ENCODE measurements around the gene DCAF8L2.
"Not testable (repeated sequence)": the region's sequence is repeated elsewhere in the genome, so short reads cannot be mapped to it uniquely, and the experiment has no call there.

DCAF8L2 gene

DNA sequence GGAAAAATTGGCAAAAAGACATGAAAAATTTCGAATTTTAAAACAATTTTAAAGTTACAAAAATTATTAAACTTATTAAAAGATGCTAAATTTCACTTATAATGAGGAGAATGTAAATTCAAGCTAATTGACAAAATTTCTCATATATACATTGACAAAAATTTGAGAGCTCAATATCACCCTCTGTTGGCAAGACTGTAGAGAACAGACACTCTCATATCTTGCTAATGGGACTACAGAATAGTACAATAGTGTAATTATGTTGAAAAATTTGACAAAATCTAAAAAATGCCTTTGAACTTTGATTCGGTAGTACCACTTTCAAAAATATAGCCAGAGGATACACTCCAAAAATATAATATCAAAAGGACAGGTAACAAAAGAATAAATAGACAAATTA is 29.8 kb downstream of the DCAF8L2 start:
- no peaks in the 10 kb centered on the region for H3K4me1 ChIP-seq (ENCODE audit: insufficient read depth, low read length)

DNA sequence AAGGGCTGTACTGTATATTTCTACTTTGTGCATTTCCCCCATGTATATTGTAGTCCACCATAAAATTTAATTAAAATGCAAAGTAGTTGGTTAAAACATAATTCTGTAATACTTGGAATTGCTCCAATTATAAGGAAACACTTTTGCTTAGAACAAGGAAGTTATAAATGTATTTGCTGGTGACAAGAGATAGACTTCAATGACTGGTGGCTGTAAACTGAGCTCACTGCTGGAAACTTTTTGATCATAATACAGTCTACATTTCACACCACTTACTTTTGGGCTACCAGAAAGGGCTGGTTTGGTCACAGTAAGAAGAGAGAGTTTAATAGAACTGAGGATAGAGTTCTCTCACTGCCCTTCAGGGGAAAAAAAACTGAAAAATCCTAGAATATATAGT is 32.7 kb downstream of the DCAF8L2 start:
- H3K9me3 ChIP-seq (ENCODE audit: control insufficient read depth, insufficient read depth, low read length) = no peaks in the 10 kb centered on the region

More for the DNA sequence above, 29.8 kb downstream of the DCAF8L2 start:
- Histone ChIP-seq H3K36me3 (ENCODE audit: insufficient read depth, low read length) (no peaks in the 10 kb centered on the region), H3K9me3 (ENCODE audit: control insufficient read depth, insufficient read depth, low read length) (no peaks in the 10 kb centered on the region), H3K9ac (ENCODE audit: low read depth, low read length) (no peak overlapping the region)

DNA sequence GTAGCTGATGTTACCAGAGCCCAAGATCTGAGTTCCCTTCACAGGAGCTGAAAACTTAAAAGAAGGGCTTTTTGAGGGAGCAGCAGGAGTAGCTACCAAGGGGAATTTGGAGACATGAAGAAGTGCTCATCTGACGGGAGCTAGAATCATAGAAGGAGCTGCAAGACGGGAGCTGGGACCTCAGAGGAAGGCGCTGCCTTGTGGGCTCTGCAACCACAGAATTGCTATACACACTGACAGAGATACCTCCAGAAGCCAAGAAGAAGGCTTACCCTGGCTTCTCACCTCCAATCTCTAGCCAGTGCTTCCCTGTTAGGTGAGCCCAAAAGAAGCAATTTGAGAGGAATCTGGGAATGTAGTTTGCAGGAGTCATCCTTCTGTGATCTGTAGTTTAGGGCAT is 35.9 kb downstream of the DCAF8L2 start:
- Histone ChIP-seq H3K36me3 (ENCODE audit: insufficient read depth, low read length) (no peaks in the 10 kb centered on the region), H3K4me1 (ENCODE audit: insufficient read depth, low read length) (no peaks in the 10 kb centered on the region), H3K9me3 (ENCODE audit: control insufficient read depth, insufficient read depth, low read length) (no peaks in the 10 kb centered on the region), H3K9ac (ENCODE audit: low read depth, low read length) (no peak overlapping the region)

More for the DNA sequence above, 32.7 kb downstream of the DCAF8L2 start:
- no peaks in the 10 kb centered on the region for H3K4me1 ChIP-seq (ENCODE audit: insufficient read depth, low read length)
- H3K36me3 ChIP-seq (ENCODE audit: insufficient read depth, low read length) = no peaks in the 10 kb centered on the region
- no peak overlapping the region for H3K9ac ChIP-seq (ENCODE audit: low read depth, low read length)

DNA sequence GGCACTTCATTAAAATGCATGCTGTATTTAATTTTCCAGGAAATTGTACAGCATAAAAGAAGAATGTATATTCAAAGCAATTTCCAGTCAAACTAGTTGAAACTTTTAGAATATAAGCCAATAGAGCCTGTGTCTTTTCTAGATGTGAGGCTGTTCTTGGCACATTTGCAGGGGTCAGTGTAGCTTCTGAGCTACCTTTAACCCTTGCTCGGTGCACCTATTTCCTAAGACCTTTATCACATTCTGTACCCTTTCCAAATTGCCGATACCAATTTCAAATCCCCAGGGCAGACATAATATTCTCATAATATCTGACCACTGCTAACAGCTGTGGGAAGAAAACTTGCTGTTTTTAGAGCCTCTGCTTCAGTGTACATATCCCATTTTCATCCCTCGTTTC is 43.2 kb downstream of the DCAF8L2 start:
- H3K9me3 ChIP-seq (ENCODE audit: control insufficient read depth, insufficient read depth, low read length) = no peaks in the 10 kb centered on the region
- no peak overlapping the region for H3K9ac ChIP-seq (ENCODE audit: low read depth, low read length)
- H3K36me3 ChIP-seq (ENCODE audit: insufficient read depth, low read length) = no peaks in the 10 kb centered on the region
- H3K4me1 ChIP-seq (ENCODE audit: insufficient read depth, low read length) = no peaks in the 10 kb centered on the region

DNA sequence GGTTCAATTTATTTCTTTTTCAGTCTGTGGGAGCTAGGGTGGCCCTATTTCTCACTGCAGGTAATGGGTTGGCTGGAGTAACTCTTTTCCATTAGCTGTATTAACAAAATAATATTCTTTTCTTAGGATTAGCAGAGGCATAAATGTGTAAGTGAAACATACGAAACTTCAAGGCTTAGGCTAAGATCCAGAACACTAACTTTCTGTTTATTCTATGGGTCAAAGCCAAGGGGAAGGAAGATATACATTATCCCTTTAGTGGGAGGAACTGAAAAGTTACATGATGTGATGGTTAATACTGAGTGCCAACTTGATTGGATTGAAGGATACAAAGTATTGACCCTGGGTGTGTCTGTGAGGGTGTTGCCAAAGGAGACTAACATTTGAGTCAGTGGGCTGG is 66.4 kb downstream of the DCAF8L2 start:
- Histone ChIP-seq H3K4me1 (ENCODE audit: insufficient read depth, low read length) (no peaks in the 10 kb centered on the region), H3K36me3 (ENCODE audit: insufficient read depth, low read length) (no peaks in the 10 kb centered on the region), H3K9ac (ENCODE audit: low read depth, low read length) (no peak overlapping the region), H3K9me3 (ENCODE audit: control insufficient read depth, insufficient read depth, low read length) (no peaks in the 10 kb centered on the region)

DNA sequence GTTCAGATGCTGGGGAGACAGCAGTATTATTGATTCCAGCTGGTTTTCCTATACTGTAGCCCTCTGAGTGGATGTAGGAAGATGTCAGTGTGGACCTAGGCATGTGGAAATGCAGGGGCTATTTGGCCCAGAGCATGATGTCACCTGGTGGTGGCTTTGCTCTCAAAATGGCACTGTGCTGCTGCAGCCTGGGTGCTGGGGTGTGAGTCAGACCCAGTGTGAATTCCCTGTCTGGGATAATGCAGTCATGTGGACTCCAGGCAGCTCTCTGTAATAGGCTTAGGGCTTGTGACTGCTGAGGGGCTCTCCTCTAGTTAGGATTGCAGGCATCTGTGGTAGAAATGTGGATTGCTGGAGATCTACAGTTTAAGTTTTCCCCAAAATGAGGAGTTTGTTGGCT is 70.7 kb downstream of the DCAF8L2 start:
- H3K36me3 ChIP-seq (ENCODE audit: insufficient read depth, low read length) = no peaks in the 10 kb centered on the region
- no peak overlapping the region for H3K9ac ChIP-seq (ENCODE audit: low read depth, low read length)
- no peaks in the 10 kb centered on the region for H3K4me1 ChIP-seq (ENCODE audit: insufficient read depth, low read length)
- no peaks in the 10 kb centered on the region for H3K9me3 ChIP-seq (ENCODE audit: control insufficient read depth, insufficient read depth, low read length)

DNA sequence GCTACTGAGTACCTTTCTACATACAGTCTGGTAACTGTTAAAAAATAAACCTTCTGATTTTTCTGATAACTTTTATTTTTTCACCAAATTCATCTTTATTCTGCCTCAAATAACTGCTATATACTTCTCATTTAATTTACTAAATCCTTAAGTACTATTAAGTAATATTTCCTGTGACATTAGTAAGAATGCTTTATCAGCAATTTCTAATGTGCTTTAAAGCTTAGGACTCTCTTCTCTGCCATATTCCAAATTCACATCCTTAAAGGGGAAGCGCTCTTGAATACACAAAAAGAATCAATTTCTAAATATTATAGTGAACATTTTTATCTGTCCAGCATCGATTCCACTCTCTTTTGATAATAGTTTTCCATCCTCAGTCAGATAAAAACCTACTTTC is 81.1 kb downstream of the DCAF8L2 start:
- Histone ChIP-seq H3K9ac (ENCODE audit: low read depth, low read length) (no peak overlapping the region), H3K4me1 (ENCODE audit: insufficient read depth, low read length) (peaks cover 10% of the 10 kb centered on the region; the same call in 1 of the 2 replicates), H3K9me3 (ENCODE audit: control insufficient read depth, insufficient read depth, low read length) (no peaks in the 10 kb centered on the region), H3K36me3 (ENCODE audit: insufficient read depth, low read length) (no peaks in the 10 kb centered on the region)

DNA sequence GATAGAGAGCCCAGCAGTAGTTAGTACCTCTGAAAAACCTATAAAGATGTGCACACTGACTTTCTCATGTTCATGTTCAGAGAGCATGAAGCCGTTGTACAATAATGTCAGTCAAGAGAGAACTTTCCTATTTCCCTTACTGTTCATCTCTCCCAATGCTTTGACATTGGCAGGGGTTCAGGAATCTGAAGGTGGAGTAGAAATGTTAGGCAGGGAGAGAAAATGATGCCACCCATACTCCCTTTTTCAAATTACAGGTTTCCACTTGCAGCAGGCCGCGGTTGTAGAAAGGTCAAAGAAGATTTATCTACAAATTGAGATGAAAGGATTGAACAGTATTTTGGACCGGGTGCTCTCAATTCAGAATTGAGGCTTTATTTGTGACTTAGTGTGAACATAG is 84.3 kb downstream of the DCAF8L2 start:
- Histone ChIP-seq H3K9ac (ENCODE audit: low read depth, low read length) (no peak overlapping the region), H3K4me1 (ENCODE audit: insufficient read depth, low read length) (peaks cover 10% of the 10 kb centered on the region; the same call in 1 of the 2 replicates), H3K36me3 (ENCODE audit: insufficient read depth, low read length) (no peaks in the 10 kb centered on the region), H3K9me3 (ENCODE audit: control insufficient read depth, insufficient read depth, low read length) (no peaks in the 10 kb centered on the region)

DNA sequence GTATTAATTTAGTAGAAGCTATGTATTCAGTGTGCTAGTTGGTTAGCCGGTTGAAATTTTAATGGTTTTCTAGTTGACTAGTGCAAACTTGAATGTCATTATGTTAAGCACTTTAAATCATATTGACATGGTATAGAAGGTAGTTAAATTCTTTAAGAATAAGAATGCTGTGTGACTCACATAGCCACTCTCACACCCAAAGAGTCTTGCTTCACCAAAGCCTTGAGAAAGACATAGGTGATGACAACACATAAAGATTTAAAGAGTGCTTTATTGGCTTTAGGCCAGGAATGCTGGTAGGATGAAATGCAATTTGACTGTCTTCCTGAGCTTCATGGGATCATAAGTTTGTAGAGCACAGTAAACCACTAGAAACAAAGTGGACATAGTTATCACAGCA is 85.3 kb downstream of the DCAF8L2 start:
- no peak overlapping the region for H3K9ac ChIP-seq (ENCODE audit: low read depth, low read length)
- H3K4me1 ChIP-seq (ENCODE audit: insufficient read depth, low read length) = peaks cover 10% of the 10 kb centered on the region; the same call in 1 of the 2 replicates
- no peaks in the 10 kb centered on the region for H3K9me3 ChIP-seq (ENCODE audit: control insufficient read depth, insufficient read depth, low read length)
- H3K36me3 ChIP-seq (ENCODE audit: insufficient read depth, low read length) = no peaks in the 10 kb centered on the region

DNA sequence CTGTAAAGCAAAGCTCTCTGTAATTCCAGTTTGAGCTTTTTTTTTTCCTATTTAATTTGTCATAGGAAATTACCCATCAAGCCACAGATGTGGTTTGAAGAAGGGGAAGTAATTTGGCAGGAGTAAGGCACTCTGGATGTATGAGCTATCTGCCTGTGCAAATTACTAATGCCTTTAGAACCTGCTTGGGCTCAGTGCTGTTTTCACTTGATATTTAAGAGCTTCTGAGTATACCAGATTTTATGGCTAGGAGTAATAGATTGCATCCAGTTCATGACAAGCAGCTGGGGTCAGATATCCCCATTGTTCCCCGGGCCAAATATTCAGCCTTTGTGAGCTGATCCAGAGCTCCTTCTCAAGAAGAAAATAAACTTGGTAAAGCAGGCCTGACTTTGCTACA is 89.1 kb downstream of the DCAF8L2 start:
- H3K36me3 ChIP-seq (ENCODE audit: insufficient read depth, low read length) = no peaks in the 10 kb centered on the region
- H3K4me1 ChIP-seq (ENCODE audit: insufficient read depth, low read length) = peaks cover 6% of the 10 kb centered on the region; the same call in 1 of the 2 replicates
- no peak overlapping the region for H3K9ac ChIP-seq (ENCODE audit: low read depth, low read length)
- no peaks in the 10 kb centered on the region for H3K9me3 ChIP-seq (ENCODE audit: control insufficient read depth, insufficient read depth, low read length)

DNA sequence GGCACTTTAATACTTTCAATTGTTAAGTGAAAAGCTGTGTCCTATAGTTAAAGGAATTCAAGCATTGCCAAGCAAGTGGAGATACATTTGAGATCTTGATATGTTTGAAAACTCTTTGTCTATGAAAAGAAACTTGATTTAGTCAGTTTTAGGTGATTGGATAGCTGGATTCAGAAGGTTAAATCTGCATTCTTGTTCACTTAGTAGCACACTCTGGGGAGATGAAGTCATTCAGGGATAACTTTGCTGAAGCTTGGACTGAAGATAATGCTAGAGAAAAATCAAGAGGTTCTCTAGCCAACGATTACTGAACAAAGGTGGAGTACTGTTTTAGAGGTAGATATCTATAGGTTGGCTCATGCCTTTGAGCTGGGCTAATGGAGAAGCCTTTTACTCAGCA is 90.6 kb downstream of the DCAF8L2 start:
- H3K4me1 ChIP-seq (ENCODE audit: insufficient read depth, low read length) = peaks cover 3% of the 10 kb centered on the region; the same call in 1 of the 2 replicates
- H3K36me3 ChIP-seq (ENCODE audit: insufficient read depth, low read length) = no peaks in the 10 kb centered on the region
- H3K9me3 ChIP-seq (ENCODE audit: control insufficient read depth, insufficient read depth, low read length) = no peaks in the 10 kb centered on the region
- H3K9ac ChIP-seq (ENCODE audit: low read depth, low read length) = no peak overlapping the region

DNA sequence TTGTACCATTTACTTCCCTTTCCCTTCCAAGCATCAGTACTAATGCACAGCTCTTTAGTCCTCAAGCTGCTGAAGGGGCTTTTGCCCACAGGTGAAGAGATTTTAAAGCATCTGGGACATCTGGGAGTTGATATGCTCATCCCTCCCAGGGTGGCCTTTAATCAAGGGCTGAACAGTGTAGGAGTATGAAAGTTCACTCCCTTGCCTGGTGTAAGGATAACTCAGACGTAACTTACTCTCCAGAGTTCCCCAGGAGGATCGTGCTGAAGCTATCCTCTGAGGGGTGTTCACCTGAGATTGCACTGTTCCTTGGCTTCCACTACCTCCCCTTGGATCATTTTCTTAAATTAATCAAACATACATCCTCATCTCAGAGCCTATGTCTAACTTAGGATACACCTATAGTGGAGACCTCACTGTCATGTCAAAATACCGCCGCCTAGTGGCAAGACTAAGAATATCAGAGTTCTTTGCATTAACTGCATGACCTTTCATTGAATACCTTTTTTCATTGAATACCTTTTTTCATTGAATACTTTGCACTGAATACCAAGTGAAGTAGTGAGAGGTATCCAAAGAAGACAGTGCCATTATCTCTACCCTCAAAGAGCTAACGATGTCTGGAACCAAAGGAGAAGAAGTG is 93.5 kb downstream of the DCAF8L2 start:
- not testable (repeated sequence) for H3K4me1 ChIP-seq (ENCODE audit: insufficient read depth, low read length); H3K9ac ChIP-seq (ENCODE audit: low read depth, low read length); H3K9me3 ChIP-seq (ENCODE audit: control insufficient read depth, insufficient read depth, low read length); H3K36me3 ChIP-seq (ENCODE audit: insufficient read depth, low read length)

DNA sequence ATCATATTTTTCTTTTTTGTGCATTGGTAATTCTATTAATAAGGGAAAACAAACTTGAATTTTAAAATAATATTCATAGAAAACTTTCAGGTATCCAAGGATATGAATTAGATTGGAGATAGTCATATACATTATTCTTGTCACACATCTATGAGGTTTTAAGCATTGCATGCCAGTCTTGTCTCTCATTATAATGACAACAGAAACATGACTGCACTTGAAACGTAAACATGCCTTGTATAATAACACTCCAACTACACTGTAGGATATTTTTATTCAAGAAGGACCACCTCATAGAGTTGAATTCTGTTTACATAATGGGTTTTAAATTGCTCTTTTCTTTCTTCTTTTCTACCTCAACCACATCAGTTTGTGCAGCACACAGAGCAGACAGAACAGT is 104.5 kb downstream of the DCAF8L2 start:
- Histone ChIP-seq H3K9ac (ENCODE audit: low read depth, low read length) (no peak overlapping the region), H3K9me3 (ENCODE audit: control insufficient read depth, insufficient read depth, low read length) (no peaks in the 10 kb centered on the region), H3K36me3 (ENCODE audit: insufficient read depth, low read length) (no peaks in the 10 kb centered on the region), H3K4me1 (ENCODE audit: insufficient read depth, low read length) (peaks cover 6% of the 10 kb centered on the region; the same call in 1 of the 2 replicates)

DNA sequence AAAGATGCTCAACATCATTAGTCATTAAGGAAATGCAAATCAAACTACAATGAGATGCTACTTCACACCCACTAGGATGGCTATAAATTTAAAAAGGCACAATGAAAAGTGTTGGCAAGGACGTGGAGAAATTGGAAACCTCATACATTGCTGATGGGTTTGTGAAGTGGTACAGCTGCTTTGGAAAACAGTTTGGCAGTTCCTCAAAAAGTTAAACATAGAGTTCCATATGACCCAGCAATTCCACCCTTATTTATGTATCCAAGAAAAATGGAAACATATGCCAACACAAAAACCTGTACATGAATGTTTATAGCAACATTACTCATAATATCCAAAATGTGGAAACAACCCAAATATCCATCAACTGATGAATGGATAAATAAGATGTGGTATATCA is 116.4 kb downstream of the DCAF8L2 start:
- no peaks in the 10 kb centered on the region for H3K4me1 ChIP-seq (ENCODE audit: insufficient read depth, low read length)
- H3K9ac ChIP-seq (ENCODE audit: low read depth, low read length) = no peak overlapping the region
- H3K36me3 ChIP-seq (ENCODE audit: insufficient read depth, low read length) = no peaks in the 10 kb centered on the region
- H3K9me3 ChIP-seq (ENCODE audit: control insufficient read depth, insufficient read depth, low read length) = no peaks in the 10 kb centered on the region; the same call in 1 of the 2 replicates

DNA sequence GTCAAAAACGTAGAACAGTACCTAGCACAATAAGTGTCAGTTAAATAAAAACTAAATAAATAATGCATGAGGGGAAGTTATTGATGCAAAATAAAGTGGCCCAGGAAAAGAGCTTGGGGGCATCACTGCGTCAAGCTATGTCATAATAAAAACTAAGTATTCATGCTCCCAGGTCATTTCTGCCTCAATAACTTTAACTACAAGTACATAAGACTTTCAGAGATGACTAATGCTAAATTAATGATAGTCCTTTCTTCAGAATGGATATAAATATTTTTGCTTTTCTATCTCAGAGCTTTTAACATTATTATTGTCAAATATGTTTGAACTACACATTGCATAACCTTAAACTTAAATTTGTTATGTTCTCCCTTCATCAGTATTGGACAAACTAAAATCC is 125.5 kb downstream of the DCAF8L2 start:
- no peaks in the 10 kb centered on the region for H3K4me1 ChIP-seq (ENCODE audit: insufficient read depth, low read length)
- H3K36me3 ChIP-seq (ENCODE audit: insufficient read depth, low read length) = no peaks in the 10 kb centered on the region
- H3K9ac ChIP-seq (ENCODE audit: low read depth, low read length) = no peak overlapping the region
- no peaks in the 10 kb centered on the region for H3K9me3 ChIP-seq (ENCODE audit: control insufficient read depth, insufficient read depth, low read length)

All from ES-I3 (cell line).